HepG2 (cell line): ENCODE results near the gene SLC43A1. TPM values are rescaled to one million over a fixed set of nuclear protein-coding genes. Genes with fewer than 3 reads are reported as not detected.

Source experiments
- ARNTL ChIP-seq: sonication (generic); formaldehyde crosslinking; IDR thresholded peaks from 2 replicates; pipeline ENCODE4 v1.4.0; 2020; ENCODE audit warnings: mild to moderate bottlenecking, missing genetic modification reagents
- CHD4 ChIP-seq: fragments of 200-600 bp; sonication (generic); IDR thresholded peaks from 2 replicates; pipeline ENCODE4 v1.7.0; 2017; ENCODE audit warnings: mild to moderate bottlenecking, low read length, borderline replicate concordance
- CREB3 ChIP-seq: sonication (generic); formaldehyde crosslinking; IDR thresholded peaks from 2 replicates; pipeline ENCODE4 v1.5.0; 2020; ENCODE audit warnings: missing genetic modification reagents
- FOXA3 ChIP-seq: IDR thresholded peaks from 2 replicates; pipeline ENCODE4 v1.6.1; 2016; ENCODE audit warnings: missing genetic modification reagents, missing compliant biosample characterization
- GLI4 ChIP-seq: sonication (generic); formaldehyde crosslinking; IDR thresholded peaks from 2 replicates; pipeline ENCODE4 v1.5.1; 2020; ENCODE audit warnings: missing genetic modification reagents, mild to moderate bottlenecking, moderate library complexity, borderline replicate concordance
- HNF1B ChIP-seq: sonication (generic); formaldehyde crosslinking; IDR thresholded peaks from 2 replicates; pipeline ENCODE4 v1.5.1; 2020; ENCODE audit warnings: mild to moderate bottlenecking, moderate library complexity, missing genetic modification reagents
- KDM5A ChIP-seq: fragments of 200-600 bp; sonication (generic); IDR thresholded peaks from 2 replicates; pipeline ENCODE4 v1.7.0; 2018; ENCODE audit warnings: antibody characterized with exemption, mild to moderate bottlenecking, low read length, borderline replicate concordance
- MEIS1 ChIP-seq: sonication (generic); formaldehyde crosslinking; IDR thresholded peaks from 2 replicates; pipeline ENCODE4 v1.9.0; 2021; ENCODE audit warnings: mild to moderate bottlenecking, missing genetic modification reagents, moderate library complexity, borderline replicate concordance
- NBN ChIP-seq: fragments of 450-650 bp; conservative IDR thresholded peaks from 2 replicates; pipeline ENCODE4 v1.6.1; 2017
- NR2F2 ChIP-seq: IDR thresholded peaks from 2 replicates; pipeline ENCODE4 v1.6.1; 2012; ENCODE audit warnings: low read depth, inconsistent platforms, borderline replicate concordance
- PAXIP1 ChIP-seq: sonication (generic); formaldehyde crosslinking; conservative IDR thresholded peaks from 2 replicates; pipeline ENCODE4 v1.4.0; 2020; ENCODE audit warnings: mild to moderate bottlenecking, missing genetic modification reagents, moderate library complexity
- RARG ChIP-seq: sonication (generic); formaldehyde crosslinking; IDR thresholded peaks from 2 replicates; pipeline ENCODE4 v1.4.0; 2020; ENCODE audit warnings: low read depth, mild to moderate bottlenecking, missing genetic modification reagents
- TAF1 ChIP-seq: sonication (generic); formaldehyde crosslinking; IDR thresholded peaks from 2 replicates; pipeline ENCODE4 v1.4.0; 2020; ENCODE audit warnings: missing genetic modification reagents
- TEAD3 ChIP-seq: optimal IDR thresholded peaks from 2 replicates; pipeline ENCODE3; 2016; ENCODE audit warnings: borderline replicate concordance
- ZKSCAN5 ChIP-seq: sonication (generic); formaldehyde crosslinking; IDR thresholded peaks from 2 replicates; pipeline ENCODE4 v1.5.1; 2020; ENCODE audit warnings: mild to moderate bottlenecking, missing genetic modification reagents
- ZNF124 ChIP-seq: sonication (generic); formaldehyde crosslinking; IDR thresholded peaks from 2 replicates; pipeline ENCODE4 v1.4.0; 2020; ENCODE audit warnings: missing genetic modification reagents
- ZNF343 ChIP-seq: sonication (generic); formaldehyde crosslinking; IDR thresholded peaks from 2 replicates; pipeline ENCODE4 v1.4.0; 2020; ENCODE audit warnings: mild to moderate bottlenecking, missing genetic modification reagents
- ZNF598 ChIP-seq: sonication (generic); formaldehyde crosslinking; IDR thresholded peaks from 2 replicates; pipeline ENCODE4 v1.5.1; 2020; ENCODE audit warnings: mild to moderate bottlenecking, missing genetic modification reagents, borderline replicate concordance
- ZNF605 ChIP-seq: sonication (generic); formaldehyde crosslinking; IDR thresholded peaks from 2 replicates; pipeline ENCODE4 v1.8.0; 2022; ENCODE audit warnings: mild to moderate bottlenecking, missing genetic modification reagents
- ZNF703 ChIP-seq: sonication (generic); formaldehyde crosslinking; IDR thresholded peaks from 2 replicates; pipeline ENCODE4 v1.5.1; 2020; ENCODE audit warnings: missing genetic modification reagents, mild to moderate bottlenecking, moderate library complexity, borderline replicate concordance
- ZNF784 ChIP-seq: sonication (generic); formaldehyde crosslinking; IDR thresholded peaks from 2 replicates; pipeline ENCODE4 v1.5.1; 2020; ENCODE audit warnings: missing genetic modification reagents, mild to moderate bottlenecking, borderline replicate concordance
- ZSCAN20 ChIP-seq: sonication (generic); formaldehyde crosslinking; IDR thresholded peaks from 2 replicates; pipeline ENCODE4 v1.4.0; 2020; ENCODE audit warnings: missing genetic modification reagents, mild to moderate bottlenecking, borderline replicate concordance
- ZSCAN25 ChIP-seq: sonication (generic); formaldehyde crosslinking; IDR thresholded peaks from 2 replicates; pipeline ENCODE4 v1.8.0; 2022; ENCODE audit warnings: mild to moderate bottlenecking, missing genetic modification reagents
- ZZZ3 ChIP-seq: sonication (generic); formaldehyde crosslinking; IDR thresholded peaks from 2 replicates; pipeline ENCODE4 v1.4.0; 2020; ENCODE audit warnings: missing genetic modification reagents, mild to moderate bottlenecking, borderline replicate concordance
- polyA plus RNA-seq, 8 experiments: library from polyadenylated mRNA; depleted of rRNA in 3 of 8; stranded (reverse) in 7 of 8; unstranded in 1 of 8; fragments of >200 nt; fragmentation: Illumina TruSeq in 4 of 8; extraction: Trizol in 4 of 8; gene quantifications; 2 replicates each; pipeline versions ENCODE4 v1.2.1 to v1.2.3, GENCODE V29; 2011 to 2016; ENCODE audit warnings: low read depth in 4 of 8, missing spikeins in 1 of 8, mixed read lengths in 1 of 8; ENCODE audit not compliant: insufficient read depth in 1 of 8
- total RNA-seq, 5 experiments: library from RNA; depleted of rRNA; stranded (reverse); fragments of >200 nt; fragmentation: Illumina TruSeq; extraction: Trizol; gene quantifications; 2 replicates each; pipeline ENCODE4 v1.2.3, GENCODE V29; 2016; ENCODE audit warnings: low read depth in 1 of 5

SLC43A1 gene
- total and polyA plus RNA-seq, 2 of the 13 experiments (the other 11 are each of a cell fraction or from before 2014, with no cell fraction given): 72.3 to 87.6 TPM

GRCh38 chr11:57527056-57527631 is 11.6 kb upstream of the SLC43A1 start (continued):
- TF ChIP-seq GLI4 (CRISPR knock-in tag) (no peak), ZNF124 (CRISPR knock-in tag) (no peak), TEAD3 (CRISPR knock-in tag) (peak; percentile 59), ZKSCAN5 (CRISPR knock-in tag) (no peak), ZNF703 (CRISPR knock-in tag) (no peak), RARG (no peak), ZNF784 (0 out of 2 replicates have a peak, but pooled peaks have one; percentile 47), ZSCAN25 (CRISPR knock-in tag) (0 out of 2 replicates have a peak, but pooled peaks have one; percentile 42), ZZZ3 (CRISPR knock-in tag) (no peak), TAF1 (CRISPR knock-in tag) (no peak), NR2F2 (no peak), FOXA3 (CRISPR knock-in tag) (no peak), NBN (no peak), PAXIP1 (0 out of 2 replicates have a peak, but pooled peaks have one; percentile 23), ARNTL (no peak), MEIS1 (CRISPR knock-in tag) (no peak), CHD4 (no peak), HNF1B (CRISPR knock-in tag) (peak; percentile 52), ZSCAN20 (CRISPR knock-in tag) (no peak), KDM5A (0 out of 2 replicates have a peak, but pooled peaks have one; percentile 28), ZNF343 (CRISPR knock-in tag) (no peak), ZNF605 (no peak), ZNF598 (CRISPR knock-in tag) (no peak), CREB3 (CRISPR knock-in tag) (no peak)
